ENCODE data around the gene FBN2. TPM values are rescaled to one million over a fixed set of nuclear protein-coding genes. Genes with fewer than 3 reads are reported as not detected.

Gene FBN2
- polyA plus RNA-seq, 1 donor from 2014 or later: 1.6 TPM

DNA sequence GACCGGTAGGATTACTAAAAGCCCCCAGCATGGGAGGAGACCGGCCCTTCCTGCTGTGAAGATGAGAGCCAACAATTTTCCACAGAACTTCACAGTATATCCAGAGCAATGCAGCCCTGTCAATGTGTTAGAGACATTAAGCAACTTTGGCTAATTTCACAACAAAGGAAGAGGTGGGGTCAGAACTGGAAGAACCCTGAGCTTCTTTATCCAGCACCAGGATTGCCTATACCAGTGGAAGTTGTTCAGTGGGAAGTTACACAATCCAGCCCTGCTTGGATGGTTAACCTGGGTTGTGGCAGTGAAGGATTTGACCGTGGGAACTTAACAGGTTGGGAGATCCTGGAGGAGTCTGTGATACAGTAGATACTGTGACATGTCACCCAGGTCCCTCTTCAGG, 197.0 kb downstream of the FBN2 start:
- Histone ChIP-seq H3K27me3 (ENCODE audit: insufficient read depth, low read depth, low read length) (no peaks in the 10 kb centered on the region), H3K9me2 (ENCODE audit: insufficient read depth, low read length) (no peaks in the 10 kb centered on the region), H3K79me2 (replicated peaks; ENCODE audit: insufficient read depth, low read length) (no peaks in the 10 kb centered on the region), H3F3A (ENCODE audit: insufficient read depth, low read length, poor library complexity, severe bottlenecking) (no peaks in the 10 kb centered on the region), H3K9ac (ENCODE audit: low read length) (no peak overlapping the region), H3K4me2 (ENCODE audit: low read length) (no peak overlapping the region), H3K9me3 (ENCODE audit: low read length) (no peaks in the 10 kb centered on the region), H3K27ac (ENCODE audit: low read length) (no peak overlapping the region), H3K4me3 (ENCODE audit: low read length) (no peak overlapping the region), H4K20me1 (ENCODE audit: insufficient read depth) (no peaks in the 10 kb centered on the region), H3K36me3 (ENCODE audit: insufficient read depth, low read length) (no peaks in the 10 kb centered on the region), H2AFZ (ENCODE audit: low read depth, low read length) (no peak overlapping the region)
- TF ChIP-seq EZH2 (IDR thresholded peaks at IDR 0.05; ENCODE audit: borderline replicate concordance, insufficient read depth, low read length, poor library complexity, severe bottlenecking): no peak
- TF ChIP-seq TAF1 (IDR thresholded peaks at IDR 0.05; ENCODE audit: low read depth): no peak
- TF ChIP-seq, protein P1, sequence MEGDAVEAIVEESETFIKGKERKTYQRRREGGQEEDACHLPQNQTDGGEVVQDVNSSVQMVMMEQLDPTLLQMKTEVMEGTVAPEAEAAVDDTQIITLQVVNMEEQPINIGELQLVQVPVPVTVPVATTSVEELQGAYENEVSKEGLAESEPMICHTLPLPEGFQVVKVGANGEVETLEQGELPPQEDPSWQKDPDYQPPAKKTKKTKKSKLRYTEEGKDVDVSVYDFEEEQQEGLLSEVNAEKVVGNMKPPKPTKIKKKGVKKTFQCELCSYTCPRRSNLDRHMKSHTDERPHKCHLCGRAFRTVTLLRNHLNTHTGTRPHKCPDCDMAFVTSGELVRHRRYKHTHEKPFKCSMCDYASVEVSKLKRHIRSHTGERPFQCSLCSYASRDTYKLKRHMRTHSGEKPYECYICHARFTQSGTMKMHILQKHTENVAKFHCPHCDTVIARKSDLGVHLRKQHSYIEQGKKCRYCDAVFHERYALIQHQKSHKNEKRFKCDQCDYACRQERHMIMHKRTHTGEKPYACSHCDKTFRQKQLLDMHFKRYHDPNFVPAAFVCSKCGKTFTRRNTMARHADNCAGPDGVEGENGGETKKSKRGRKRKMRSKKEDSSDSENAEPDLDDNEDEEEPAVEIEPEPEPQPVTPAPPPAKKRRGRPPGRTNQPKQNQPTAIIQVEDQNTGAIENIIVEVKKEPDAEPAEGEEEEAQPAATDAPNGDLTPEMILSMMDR (IDR thresholded peaks at IDR 0.05; ENCODE audit: poor library complexity, severe bottlenecking): no peak
- no peak for TF ChIP-seq POLR2AphosphoS5 (IDR thresholded peaks at IDR 0.05)
- no peak for TF ChIP-seq RAD21 (conservative IDR thresholded peaks at IDR 0.05)
- TF ChIP-seq, protein P2, sequence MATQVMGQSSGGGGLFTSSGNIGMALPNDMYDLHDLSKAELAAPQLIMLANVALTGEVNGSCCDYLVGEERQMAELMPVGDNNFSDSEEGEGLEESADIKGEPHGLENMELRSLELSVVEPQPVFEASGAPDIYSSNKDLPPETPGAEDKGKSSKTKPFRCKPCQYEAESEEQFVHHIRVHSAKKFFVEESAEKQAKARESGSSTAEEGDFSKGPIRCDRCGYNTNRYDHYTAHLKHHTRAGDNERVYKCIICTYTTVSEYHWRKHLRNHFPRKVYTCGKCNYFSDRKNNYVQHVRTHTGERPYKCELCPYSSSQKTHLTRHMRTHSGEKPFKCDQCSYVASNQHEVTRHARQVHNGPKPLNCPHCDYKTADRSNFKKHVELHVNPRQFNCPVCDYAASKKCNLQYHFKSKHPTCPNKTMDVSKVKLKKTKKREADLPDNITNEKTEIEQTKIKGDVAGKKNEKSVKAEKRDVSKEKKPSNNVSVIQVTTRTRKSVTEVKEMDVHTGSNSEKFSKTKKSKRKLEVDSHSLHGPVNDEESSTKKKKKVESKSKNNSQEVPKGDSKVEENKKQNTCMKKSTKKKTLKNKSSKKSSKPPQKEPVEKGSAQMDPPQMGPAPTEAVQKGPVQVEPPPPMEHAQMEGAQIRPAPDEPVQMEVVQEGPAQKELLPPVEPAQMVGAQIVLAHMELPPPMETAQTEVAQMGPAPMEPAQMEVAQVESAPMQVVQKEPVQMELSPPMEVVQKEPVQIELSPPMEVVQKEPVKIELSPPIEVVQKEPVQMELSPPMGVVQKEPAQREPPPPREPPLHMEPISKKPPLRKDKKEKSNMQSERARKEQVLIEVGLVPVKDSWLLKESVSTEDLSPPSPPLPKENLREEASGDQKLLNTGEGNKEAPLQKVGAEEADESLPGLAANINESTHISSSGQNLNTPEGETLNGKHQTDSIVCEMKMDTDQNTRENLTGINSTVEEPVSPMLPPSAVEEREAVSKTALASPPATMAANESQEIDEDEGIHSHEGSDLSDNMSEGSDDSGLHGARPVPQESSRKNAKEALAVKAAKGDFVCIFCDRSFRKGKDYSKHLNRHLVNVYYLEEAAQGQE (IDR thresholded peaks at IDR 0.05; ENCODE audit: borderline replicate concordance): no peak
- TF ChIP-seq EP300 (conservative IDR thresholded peaks at IDR 0.05; ENCODE audit: poor library complexity, severe bottlenecking): no peak
- TF ChIP-seq MXI1 (conservative IDR thresholded peaks at IDR 0.05; ENCODE audit: poor library complexity, severe bottlenecking): no peak
- TF ChIP-seq SMC3 (conservative IDR thresholded peaks at IDR 0.05; ENCODE audit: poor library complexity): no peak

DNA sequence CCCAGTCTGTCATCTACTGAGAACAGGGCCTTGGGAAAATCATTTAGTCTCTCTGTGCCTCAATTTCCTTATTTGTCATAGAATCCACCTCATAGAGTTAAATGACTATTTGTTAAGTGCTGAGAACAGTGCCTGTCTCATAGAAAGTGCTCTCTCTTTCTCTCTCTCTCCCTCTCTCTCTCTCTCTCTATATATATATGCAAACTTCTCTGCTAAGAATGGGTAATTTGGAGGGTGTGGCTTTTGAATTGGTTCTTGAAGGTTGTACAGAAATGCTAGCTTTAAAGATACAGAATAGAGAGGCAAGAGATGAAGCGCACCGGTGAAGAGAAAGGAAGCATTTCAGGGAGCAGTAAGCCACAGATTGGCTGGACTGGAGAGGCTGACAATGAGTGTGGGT, 197.4 kb downstream of the FBN2 start:
- H3K79me2 ChIP-seq (replicated peaks; ENCODE audit: insufficient read depth, low read length): no peaks in the 10 kb centered on the region
- H4K20me1 ChIP-seq (ENCODE audit: insufficient read depth): no peaks in the 10 kb centered on the region
- H3K27me3 ChIP-seq (ENCODE audit: insufficient read depth, low read depth, low read length): no peaks in the 10 kb centered on the region
- H3K9me2 ChIP-seq (ENCODE audit: insufficient read depth, low read length): no peaks in the 10 kb centered on the region
- no peaks in the 10 kb centered on the region for H3F3A ChIP-seq (ENCODE audit: insufficient read depth, low read length, poor library complexity, severe bottlenecking)
- no peak overlapping the region for H3K9ac ChIP-seq (ENCODE audit: low read length)
- no peak overlapping the region for H2AFZ ChIP-seq (ENCODE audit: low read depth, low read length)
- H3K9me3 ChIP-seq (ENCODE audit: low read length): no peaks in the 10 kb centered on the region
- TF ChIP-seq TAF1 (IDR thresholded peaks at IDR 0.05; ENCODE audit: low read depth): no peak
- TF ChIP-seq, protein P1 (IDR thresholded peaks at IDR 0.05; ENCODE audit: poor library complexity, severe bottlenecking): no peak
- TF ChIP-seq SMC3 (conservative IDR thresholded peaks at IDR 0.05; ENCODE audit: poor library complexity): no peak
- no peak for TF ChIP-seq POLR2AphosphoS5 (IDR thresholded peaks at IDR 0.05)
- TF ChIP-seq, protein P2 (IDR thresholded peaks at IDR 0.05; ENCODE audit: borderline replicate concordance): no peak
- H3K36me3 ChIP-seq (ENCODE audit: insufficient read depth, low read length): no peaks in the 10 kb centered on the region
- no peak overlapping the region for H3K4me3 ChIP-seq (ENCODE audit: low read length)
- no peak overlapping the region for H3K27ac ChIP-seq (ENCODE audit: low read length)
- H3K4me2 ChIP-seq (ENCODE audit: low read length): no peak overlapping the region
